Fibroblast of lung (primary cell): ENCODE results near the gene SLC13A3. TPM values are rescaled to one million over a fixed set of nuclear protein-coding genes. Genes with fewer than 3 reads are reported as not detected.

Source experiments
- DNase-seq, 2 donors: peaks; one replicate each; pipeline versions ENCODE4 v3.0.0 to v3.0.0-alpha.2; 2010; ENCODE audit warnings: low read depth in 2 of 2
- H2AFZ ChIP-seq: 2 replicates; pipeline ENCODE4 v1.5.1; 2012; ENCODE audit warnings: low read length, control low read depth, inconsistent platforms
- H3K27ac ChIP-seq: 2 replicates; pipeline ENCODE4 v1.5.1; 2011; ENCODE audit warnings: low read length, control low read depth; ENCODE audit not compliant: insufficient read depth
- H3K27me3 ChIP-seq: 2 replicates; pipeline ENCODE4 v1.5.1; 2011; ENCODE audit warnings: mild to moderate bottlenecking, low read length; ENCODE audit not compliant: control insufficient read depth, insufficient read depth
- H3K36me3 ChIP-seq: 2 replicates; pipeline ENCODE4 v1.5.1; 2011; ENCODE audit warnings: low read length; ENCODE audit not compliant: control insufficient read depth, insufficient read depth
- H3K4me1 ChIP-seq: 2 replicates; pipeline ENCODE4 v1.5.1; 2011; ENCODE audit warnings: low read length; ENCODE audit not compliant: control insufficient read depth, insufficient read depth; ENCODE audit errors: extremely low read depth
- H3K4me2 ChIP-seq: 2 replicates; pipeline ENCODE4 v1.5.1; 2011; ENCODE audit warnings: low read length, control low read depth; ENCODE audit not compliant: insufficient read depth; ENCODE audit errors: extremely low read depth
- H3K4me3 ChIP-seq, 4 experiments: fragments of 200-600 bp in 1 of 4; sonication (generic) in 1 of 4; replicated peaks in 1 of 4; 2 replicates each; pipeline ENCODE4 v1.5.1; 2011 to 2016; ENCODE audit warnings: low read length in 4 of 4, low read depth in 3 of 4, mild to moderate bottlenecking in 3 of 4, control low read depth in 2 of 4, inconsistent platforms in 1 of 4, mixed read lengths in 1 of 4; ENCODE audit not compliant: insufficient read depth in 1 of 4; ENCODE audit errors: control extremely low read depth in 1 of 4
- H3K79me2 ChIP-seq: 2 replicates; pipeline ENCODE4 v1.5.1; 2012; ENCODE audit warnings: mild to moderate bottlenecking, low read length, inconsistent platforms; ENCODE audit not compliant: control insufficient read depth, insufficient read depth
- H3K9ac ChIP-seq: 2 replicates; pipeline ENCODE4 v1.5.1; 2011; ENCODE audit warnings: mild to moderate bottlenecking, low read length, control low read depth; ENCODE audit not compliant: insufficient read depth
- H3K9me3 ChIP-seq: 2 replicates; pipeline ENCODE4 v1.5.1; 2012; ENCODE audit warnings: low read depth, low read length; ENCODE audit not compliant: control insufficient read depth, insufficient read depth
- H4K20me1 ChIP-seq: 2 replicates; pipeline ENCODE4 v1.5.1; 2011; ENCODE audit warnings: low read length; ENCODE audit not compliant: control insufficient read depth, insufficient read depth; ENCODE audit errors: extremely low read depth
- CTCF ChIP-seq, 2 donors: IDR thresholded peaks in 1 of 2; conservative IDR thresholded peaks in 1 of 2; 1 replicate in 1 of 2; 2 replicates in 1 of 2; pipeline ENCODE4 v1.5.1; 2011 to 2012; ENCODE audit warnings: low read length in 2 of 2, control low read depth in 1 of 2, inconsistent platforms in 1 of 2, low read depth in 1 of 2, mild to moderate bottlenecking in 1 of 2
- EZH2 ChIP-seq: IDR thresholded peaks from 2 replicates; pipeline ENCODE4 v1.5.1; 2012; ENCODE audit warnings: low read length, control low read depth, mild to moderate bottlenecking; ENCODE audit errors: missing control alignments
- polyA plus RNA-seq, 2 donors: library from polyadenylated mRNA; depleted of rRNA in 1 of 2; stranded (reverse) in 1 of 2; unstranded in 1 of 2; fragments of >200 nt; gene quantifications; 2 replicates each; pipeline ENCODE4 v1.2.1, GENCODE V29; 2011 to 2012; ENCODE audit warnings: missing spikeins in 1 of 2
- total RNA-seq: library from RNA; depleted of rRNA; stranded (reverse); fragments of >200 nt; gene quantifications from 2 replicates; pipeline ENCODE4 v1.2.1, GENCODE V29; 2014

SLC13A3 gene
- total and polyA plus RNA-seq, 2 donors (not counting 1 experiment from before 2014, with no cell fraction given) = 2.2 to 5.6 TPM

- DNase-seq = no peak
- Histone ChIP-seq H4K20me1 (no peaks in the 10 kb centered on the region), H3K79me2 (no peaks in the 10 kb centered on the region), H3K9ac (no peak overlapping the region), H3K4me3 (no peak overlapping the region), H2AFZ (no peak overlapping the region), H3K36me3 (no peaks in the 10 kb centered on the region), H3K4me2 (no peak overlapping the region), H3K4me1 (no peaks in the 10 kb centered on the region), H3K9me3 (no peaks in the 10 kb centered on the region), H3K27ac (no peak overlapping the region), H3K27me3 (no peaks in the 10 kb centered on the region)
- TF ChIP-seq EZH2 (no peak), CTCF (conservative IDR thresholded peaks at IDR 0.05 in 1 of 2, IDR thresholded peaks at IDR 0.05 in 1 of 2; ENCODE audit: low read depth in 1 of 2, low read length in 2 of 2) (no peak)
Observed at GRCh38 chr20:46642969-46643343, 8.3 kb downstream of the SLC13A3 start.

- TF ChIP-seq EZH2 = no peak
- no peak for TF ChIP-seq CTCF (conservative IDR thresholded peaks at IDR 0.05 in 1 of 2, IDR thresholded peaks at IDR 0.05 in 1 of 2; ENCODE audit: low read depth in 1 of 2, low read length in 2 of 2)
- Histone ChIP-seq H3K9ac (no peak overlapping the region), H3K27me3 (no peaks in the 10 kb centered on the region), H3K4me1 (no peaks in the 10 kb centered on the region), H3K27ac (no peak overlapping the region), H4K20me1 (no peaks in the 10 kb centered on the region), H3K79me2 (no peaks in the 10 kb centered on the region), H3K4me2 (no peak overlapping the region), H3K9me3 (no peaks in the 10 kb centered on the region), H2AFZ (no peak overlapping the region), H3K36me3 (no peaks in the 10 kb centered on the region), H3K4me3 (no peak overlapping the region)
- DNase-seq = no peak
Observed at GRCh38 chr20:46642265-46642968, 8.8 kb downstream of the SLC13A3 start.

- H4K20me1 ChIP-seq = no peaks in the 10 kb centered on the region
- no peak for TF ChIP-seq EZH2
- no peak for TF ChIP-seq CTCF (conservative IDR thresholded peaks at IDR 0.05 in 1 of 2, IDR thresholded peaks at IDR 0.05 in 1 of 2; ENCODE audit: low read depth in 1 of 2, low read length in 2 of 2)
- no peaks in the 10 kb centered on the region for H3K4me1 ChIP-seq
- H3K9ac ChIP-seq = no peak overlapping the region
- H3K4me2 ChIP-seq = no peak overlapping the region
- no peak for DNase-seq
- H3K27ac ChIP-seq = no peak overlapping the region
- H2AFZ ChIP-seq = no peak overlapping the region
- H3K9me3 ChIP-seq = no peaks in the 10 kb centered on the region
- no peaks in the 10 kb centered on the region for H3K27me3 ChIP-seq
- H3K4me3 ChIP-seq = no peak overlapping the region
- H3K36me3 ChIP-seq = no peaks in the 10 kb centered on the region
- no peaks in the 10 kb centered on the region for H3K79me2 ChIP-seq
Observed at GRCh38 chr20:46641424-46641823, 9.8 kb downstream of the SLC13A3 start.
